Fibroblast of the aortic adventitia (primary cell): Measurements from ENCODE around the gene SPNS1. TPM values are rescaled to one million over a fixed set of nuclear protein-coding genes. Genes with fewer than 3 reads are reported as not detected.
A peak's percentile ranks its signal among the peaks of the same experiment; 100 is the strongest.
"Not testable (repeated sequence)": the region's sequence is repeated elsewhere in the genome, so short reads cannot be mapped to it uniquely, and the experiment has no call there.

Experiments
- DNase-seq: peaks from one replicate; pipeline ENCODE4 v3.0.0-alpha.2; 2010; ENCODE audit warnings: low read depth
- H3K4me3 ChIP-seq: 2 replicates; pipeline ENCODE4 v1.5.1; 2011; ENCODE audit warnings: low read depth, mild to moderate bottlenecking, control low read depth, low read length, moderate library complexity
- total RNA-seq: library from RNA; depleted of rRNA; stranded (reverse); fragments of >200 nt; gene quantifications from 2 replicates; pipeline ENCODE4 v1.2.3, GENCODE V29; 2012; ENCODE audit warnings: low replicate concordance
- TF ChIP-seq, protein P1 (sequence below): IDR thresholded peaks from 2 replicates; pipeline ENCODE4 v1.5.1; 2011; ENCODE audit warnings: mild to moderate bottlenecking, low read length, control low read depth, inconsistent platforms; ENCODE audit not compliant: insufficient read depth

Gene SPNS1
- total RNA-seq, 1 donor: 27.1 TPM

GRCh38 chr16:28937222-28937876 is 37.2 kb upstream of the SPNS1 start:
- TF ChIP-seq, protein P1, sequence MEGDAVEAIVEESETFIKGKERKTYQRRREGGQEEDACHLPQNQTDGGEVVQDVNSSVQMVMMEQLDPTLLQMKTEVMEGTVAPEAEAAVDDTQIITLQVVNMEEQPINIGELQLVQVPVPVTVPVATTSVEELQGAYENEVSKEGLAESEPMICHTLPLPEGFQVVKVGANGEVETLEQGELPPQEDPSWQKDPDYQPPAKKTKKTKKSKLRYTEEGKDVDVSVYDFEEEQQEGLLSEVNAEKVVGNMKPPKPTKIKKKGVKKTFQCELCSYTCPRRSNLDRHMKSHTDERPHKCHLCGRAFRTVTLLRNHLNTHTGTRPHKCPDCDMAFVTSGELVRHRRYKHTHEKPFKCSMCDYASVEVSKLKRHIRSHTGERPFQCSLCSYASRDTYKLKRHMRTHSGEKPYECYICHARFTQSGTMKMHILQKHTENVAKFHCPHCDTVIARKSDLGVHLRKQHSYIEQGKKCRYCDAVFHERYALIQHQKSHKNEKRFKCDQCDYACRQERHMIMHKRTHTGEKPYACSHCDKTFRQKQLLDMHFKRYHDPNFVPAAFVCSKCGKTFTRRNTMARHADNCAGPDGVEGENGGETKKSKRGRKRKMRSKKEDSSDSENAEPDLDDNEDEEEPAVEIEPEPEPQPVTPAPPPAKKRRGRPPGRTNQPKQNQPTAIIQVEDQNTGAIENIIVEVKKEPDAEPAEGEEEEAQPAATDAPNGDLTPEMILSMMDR: no peak
- no peak for DNase-seq
- H3K4me3 ChIP-seq: no peak overlapping the region

GRCh38 chr16:28938721-28939120 is 35.9 kb upstream of the SPNS1 start:
- no peak for DNase-seq
- TF ChIP-seq, protein P1: no peak
- no peak overlapping the region for H3K4me3 ChIP-seq

GRCh38 chr16:28939825-28940224 is 34.8 kb upstream of the SPNS1 start:
- DNase-seq, H3K4me3 ChIP-seq: not testable (repeated sequence)

- DNase-seq: no peak
- TF ChIP-seq, protein P1: no peak
Measured at GRCh38 chr16:28943281-28943680, 31.3 kb upstream of the SPNS1 start.

DNA sequence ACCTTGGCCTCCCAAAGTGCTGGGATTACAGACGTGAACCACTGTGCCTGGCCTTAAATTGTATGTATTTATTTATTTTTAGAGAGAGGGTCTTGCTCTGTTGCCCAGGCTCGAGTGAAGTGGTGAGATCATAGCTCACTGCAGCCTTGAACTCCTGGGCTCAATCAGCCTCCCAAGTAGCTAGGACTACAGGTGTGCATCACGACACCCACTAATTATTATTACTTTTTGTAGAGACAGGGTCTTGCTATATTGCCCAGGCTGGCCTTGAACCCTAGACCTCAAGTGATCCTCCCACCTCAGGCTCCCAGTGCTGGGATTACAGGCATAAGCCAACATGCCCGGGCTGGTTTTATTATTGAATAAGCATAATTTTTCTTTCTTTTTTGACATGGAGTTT is 27.9 kb upstream of the SPNS1 start:
- H3K4me3 ChIP-seq: no peak overlapping the region
- TF ChIP-seq, protein P1: no peak
- DNase-seq: no peak

More at GRCh38 chr16:28943281-28943680, 31.3 kb upstream of the SPNS1 start:
- H3K4me3 ChIP-seq: no peak overlapping the region

- TF ChIP-seq, protein P1: no peak
- H3K4me3 ChIP-seq: peak within 1 kb of the TSS; percentile 80
- DNase-seq: peak; percentile 100
Measured at GRCh38 chr16:28950648-28951409, 23.7 kb upstream of the SPNS1 start, which contains the start of gene NFATC2IP. Gene NFATC2IP (plus strand): TSS chr16:28950937. CDS start chr16:28951012, 75 bp downstream.

GRCh38 chr16:28951410-28951943 is 23.1 kb upstream of the SPNS1 start:
- H3K4me3 ChIP-seq: peak overlapping the region; percentile 80
- no peak for DNase-seq
- TF ChIP-seq, protein P1: no peak
